Rectal smooth muscle tissue (tissue), 1 donor: ENCODE data around the gene PLEKHG2.

Experiments
- H3K27ac ChIP-seq: one replicate; pipeline ENCODE4 v1.7.0; 2013; ENCODE audit warnings: low read depth, low read length, inconsistent platforms
- H3K27me3 ChIP-seq: one replicate; pipeline ENCODE4 v1.7.0; 2013; ENCODE audit warnings: low read length; ENCODE audit not compliant: control insufficient read depth, insufficient read depth
- H3K36me3 ChIP-seq: one replicate; pipeline ENCODE4 v1.7.0; 2013; ENCODE audit warnings: low read length; ENCODE audit not compliant: control insufficient read depth, insufficient read depth
- H3K4me1 ChIP-seq: one replicate; pipeline ENCODE4 v1.7.0; 2013; ENCODE audit warnings: low read length; ENCODE audit not compliant: control insufficient read depth, insufficient read depth
- H3K4me3 ChIP-seq: one replicate; pipeline ENCODE4 v1.7.0; 2013; ENCODE audit warnings: low read length
- H3K9ac ChIP-seq: one replicate; pipeline ENCODE4 v1.7.0; 2013; ENCODE audit warnings: low read length

Gene PLEKHG2

GRCh38 chr19:39403331-39404312 lies 8.8 kb upstream of the PLEKHG2 start:
- H3K4me1 ChIP-seq, result peaks cover 13% of the 10 kb centered on the region
- peak overlapping the region; percentile 100 for H3K27ac ChIP-seq
- peaks cover 17% of the 10 kb centered on the region for H3K36me3 ChIP-seq
- peak overlapping the region; percentile 91 for H3K9ac ChIP-seq
- H3K27me3 ChIP-seq, result no peaks in the 10 kb centered on the region
- peak overlapping the region; percentile 74 for H3K4me3 ChIP-seq

DNA sequence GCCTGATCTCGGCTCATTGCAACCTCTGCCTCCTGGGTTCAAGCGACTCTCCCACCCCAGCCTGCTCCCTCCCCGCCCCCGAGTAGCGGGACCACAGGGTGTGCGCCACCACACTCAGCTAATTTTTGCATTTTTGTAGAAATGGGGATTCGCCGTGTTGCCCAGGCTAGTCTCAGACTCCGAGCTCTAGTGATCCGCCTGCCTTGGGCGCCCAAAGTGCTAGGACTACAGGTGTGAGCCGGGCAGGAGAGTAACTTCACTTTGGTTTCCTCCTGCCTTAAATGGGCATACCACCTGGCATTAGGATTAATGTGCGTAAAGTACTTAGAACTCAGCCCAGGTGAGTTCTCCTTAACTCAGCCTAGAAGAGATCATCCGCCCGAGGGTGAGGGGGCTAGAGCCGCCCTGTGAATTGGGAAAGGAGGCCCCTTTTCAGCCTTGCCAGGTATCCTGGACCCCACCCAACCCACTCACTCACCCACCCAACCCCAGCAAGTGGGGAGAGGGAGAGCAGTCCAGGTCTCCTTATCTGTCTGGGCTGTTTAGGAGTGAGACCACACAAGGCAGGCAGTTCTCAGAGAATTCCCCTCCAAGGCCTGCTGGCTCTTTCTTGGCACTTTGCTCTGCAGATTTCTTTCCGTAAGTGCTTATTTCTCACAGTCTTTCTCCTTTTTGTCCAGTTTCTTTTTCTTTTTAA lies 7.1 kb upstream of the PLEKHG2 start:
- H3K27ac ChIP-seq, result peak overlapping the region; percentile 100
- H3K4me1 ChIP-seq, result peaks cover 12% of the 10 kb centered on the region
- H3K4me3 ChIP-seq, result no peak overlapping the region
- H3K27me3 ChIP-seq, result no peaks in the 10 kb centered on the region
- H3K9ac ChIP-seq, result no peak overlapping the region
- peaks cover 22% of the 10 kb centered on the region for H3K36me3 ChIP-seq

DNA sequence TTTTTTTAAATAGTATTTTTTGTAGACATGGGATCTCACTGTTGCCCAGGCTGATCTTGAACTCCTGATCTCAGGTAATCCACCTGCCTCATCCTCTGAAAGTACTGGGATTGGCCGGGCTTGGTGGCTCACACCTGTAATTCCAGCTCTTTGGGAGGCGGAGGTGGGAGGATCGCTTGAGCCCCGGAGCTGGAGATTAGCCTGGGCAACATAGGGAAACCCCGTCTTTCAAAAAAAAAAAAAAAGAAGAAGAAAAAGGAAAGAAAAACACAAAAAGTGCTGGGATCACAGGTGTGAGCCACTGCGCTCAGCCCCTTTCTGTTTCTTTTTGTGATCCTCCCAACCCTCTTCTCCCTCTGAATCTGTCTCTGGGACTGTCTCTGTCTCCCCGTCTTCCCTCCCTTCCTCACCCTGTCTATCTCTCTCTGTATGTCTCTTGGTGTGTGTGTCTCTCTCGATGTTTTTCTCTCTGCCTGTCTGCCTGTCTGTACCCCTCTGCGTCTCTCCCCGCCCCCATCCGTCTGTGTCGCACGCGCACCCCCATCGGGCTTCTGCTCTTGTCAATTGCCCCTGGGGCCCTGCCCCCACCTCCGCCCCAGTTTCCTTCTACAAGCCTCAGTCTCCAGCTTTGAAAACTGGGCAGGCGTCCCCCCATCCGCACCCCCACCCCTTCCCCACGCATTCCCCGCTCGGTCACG lies 6.4 kb upstream of the PLEKHG2 start:
- H3K36me3 ChIP-seq, result peaks cover 22% of the 10 kb centered on the region
- H3K9ac ChIP-seq, result peak overlapping the region; percentile 66
- no peaks in the 10 kb centered on the region for H3K27me3 ChIP-seq
- H3K27ac ChIP-seq, result peak overlapping the region; percentile 100
- peaks cover 19% of the 10 kb centered on the region for H3K4me1 ChIP-seq
- peak overlapping the region; percentile 73 for H3K4me3 ChIP-seq

DNA sequence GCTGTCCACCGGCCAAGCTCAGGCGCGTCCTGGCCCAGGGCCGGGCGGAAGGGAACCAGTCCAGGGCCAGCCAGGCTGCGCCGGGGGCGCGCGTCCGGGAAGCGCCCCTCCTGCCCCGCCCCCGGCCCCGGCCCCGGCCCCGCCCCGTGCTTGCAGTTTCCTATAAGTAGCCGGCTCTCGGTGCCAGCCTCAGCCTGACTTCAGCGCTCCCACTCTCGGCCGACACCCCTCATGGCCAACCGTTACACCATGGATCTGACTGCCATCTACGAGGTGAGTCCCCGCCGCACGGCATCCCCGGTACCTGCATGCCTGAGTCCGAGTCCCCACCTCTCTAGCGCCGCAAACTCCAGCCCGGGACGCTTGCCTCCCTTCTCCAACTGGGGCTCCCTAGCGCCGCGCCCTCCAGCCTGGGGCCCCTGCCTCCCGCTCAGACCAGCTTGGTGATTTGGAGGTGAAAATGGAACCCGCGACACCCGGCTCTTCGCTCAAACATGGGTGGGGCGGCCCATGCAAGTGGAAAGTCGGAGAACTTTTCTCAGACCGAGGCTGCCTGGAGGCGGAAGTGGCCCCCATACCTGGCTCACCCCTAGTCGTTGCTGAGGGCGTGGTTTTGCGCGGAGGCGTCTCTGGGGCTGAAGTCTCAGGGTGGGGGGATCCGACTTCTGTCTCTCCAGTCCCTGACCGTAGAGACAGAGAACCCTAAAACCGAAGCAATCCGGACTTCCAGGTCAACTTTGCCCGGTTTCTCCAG lies 5.6 kb upstream of the PLEKHG2 start, which contains the start of gene ZFP36:
TSS of gene ZFP36 (plus strand) at position 192 of the 754 bp plus-strand sequence. CDS start at position 250, 58 bp downstream.
- Histone ChIP-seq H3K27me3 (no peaks in the 10 kb centered on the region), H3K4me1 (peaks cover 26% of the 10 kb centered on the region), H3K4me3 (peak within 1 kb of the TSS; percentile 98), H3K9ac (peak within 1 kb of the TSS; percentile 98), H3K27ac (peak within 1 kb of the TSS; percentile 100), H3K36me3 (peaks cover 22% of the 10 kb centered on the region)

- Histone ChIP-seq H3K27ac (peak overlapping the region; percentile 100), H3K4me1 (peaks cover 22% of the 10 kb centered on the region), H3K27me3 (no peaks in the 10 kb centered on the region), H3K4me3 (peak overlapping the region; percentile 98), H3K36me3 (peaks cover 22% of the 10 kb centered on the region), H3K9ac (peak overlapping the region; percentile 98)
These were observed 5.1 kb upstream of the PLEKHG2 start for GRCh38 chr19:39407410-39407659.

GRCh38 chr19:39407660-39408391 lies 4.6 kb upstream of the PLEKHG2 start:
- Histone ChIP-seq H3K4me3 (peak overlapping the region; percentile 98), H3K27me3 (no peaks in the 10 kb centered on the region), H3K27ac (peak overlapping the region; percentile 100), H3K36me3 (peaks cover 22% of the 10 kb centered on the region), H3K4me1 (peaks cover 21% of the 10 kb centered on the region), H3K9ac (peak overlapping the region; percentile 98)

DNA sequence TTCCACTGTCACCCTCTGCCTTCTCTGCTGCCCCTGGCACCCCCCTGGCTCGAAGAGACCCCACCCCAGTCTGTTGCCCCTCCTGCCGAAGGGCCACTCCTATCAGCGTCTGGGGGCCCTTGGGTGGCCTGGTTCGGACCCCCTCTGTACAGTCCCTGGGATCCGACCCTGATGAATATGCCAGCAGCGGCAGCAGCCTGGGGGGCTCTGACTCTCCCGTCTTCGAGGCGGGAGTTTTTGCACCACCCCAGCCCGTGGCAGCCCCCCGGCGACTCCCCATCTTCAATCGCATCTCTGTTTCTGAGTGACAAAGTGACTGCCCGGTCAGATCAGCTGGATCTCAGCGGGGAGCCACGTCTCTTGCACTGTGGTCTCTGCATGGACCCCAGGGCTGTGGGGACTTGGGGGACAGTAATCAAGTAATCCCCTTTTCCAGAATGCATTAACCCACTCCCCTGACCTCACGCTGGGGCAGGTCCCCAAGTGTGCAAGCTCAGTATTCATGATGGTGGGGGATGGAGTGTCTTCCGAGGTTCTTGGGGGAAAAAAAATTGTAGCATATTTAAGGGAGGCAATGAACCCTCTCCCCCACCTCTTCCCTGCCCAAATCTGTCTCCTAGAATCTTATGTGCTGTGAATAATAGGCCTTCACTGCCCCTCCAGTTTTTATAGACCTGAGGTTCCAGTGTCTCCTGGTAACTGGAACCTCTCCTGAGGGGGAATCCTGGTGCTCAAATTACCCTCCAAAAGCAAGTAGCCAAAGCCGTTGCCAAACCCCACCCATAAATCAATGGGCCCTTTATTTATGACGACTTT lies 3.9 kb upstream of the PLEKHG2 start:
- peaks cover 22% of the 10 kb centered on the region for H3K36me3 ChIP-seq
- peak overlapping the region; percentile 100 for H3K27ac ChIP-seq
- H3K4me1 ChIP-seq, result peaks cover 21% of the 10 kb centered on the region
- H3K27me3 ChIP-seq, result no peaks in the 10 kb centered on the region
- H3K9ac ChIP-seq, result peak overlapping the region; percentile 98
- peak overlapping the region; percentile 98 for H3K4me3 ChIP-seq

- peak overlapping the region; percentile 100 for H3K27ac ChIP-seq
- peaks cover 24% of the 10 kb centered on the region for H3K4me1 ChIP-seq
- peaks cover 22% of the 10 kb centered on the region for H3K36me3 ChIP-seq
- peak overlapping the region; percentile 98 for H3K4me3 ChIP-seq
- no peaks in the 10 kb centered on the region for H3K27me3 ChIP-seq
- peak overlapping the region; percentile 99 for H3K9ac ChIP-seq
These were observed 3.1 kb upstream of the PLEKHG2 start for GRCh38 chr19:39409208-39410016.

DNA sequence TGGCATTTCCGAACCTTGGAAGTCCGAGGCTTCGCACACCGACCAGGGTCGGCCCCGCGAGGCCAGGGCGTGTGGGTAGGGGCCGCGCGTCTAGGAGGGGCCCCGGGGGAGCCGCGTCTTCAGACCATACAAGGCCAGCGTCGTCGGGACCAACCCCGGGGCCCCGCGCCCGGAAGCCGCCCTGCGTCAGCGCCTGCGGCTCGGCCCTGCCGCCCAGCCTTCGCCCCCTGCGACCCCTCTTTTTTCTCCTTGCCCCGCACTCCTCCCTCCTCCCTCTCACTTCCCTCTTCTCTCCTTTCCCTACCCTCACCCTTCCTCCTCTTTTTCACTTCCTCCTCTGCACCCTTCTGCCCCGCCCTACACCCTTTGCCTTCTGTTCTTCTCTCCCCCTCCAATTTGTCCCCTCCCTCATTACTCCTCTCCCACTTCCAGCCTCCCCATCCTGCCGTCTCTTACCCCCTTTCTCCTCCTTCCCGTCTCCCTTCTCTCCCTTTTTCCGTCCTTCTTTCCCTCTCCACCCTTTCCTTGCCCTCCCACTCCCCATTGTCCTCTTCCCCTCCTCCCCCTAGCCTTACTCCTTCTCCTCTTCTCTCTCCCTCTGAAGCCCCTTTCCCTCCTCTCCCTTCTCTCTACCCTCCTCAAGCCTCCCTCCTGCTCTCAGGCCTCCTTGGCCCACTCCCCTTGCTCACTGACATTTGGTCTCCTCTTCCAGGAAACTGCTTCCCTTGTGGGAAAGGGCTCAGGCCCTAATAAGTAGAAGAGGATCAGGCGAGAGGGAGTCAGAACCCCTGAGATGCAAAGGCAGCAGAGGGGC lies 2.2 kb upstream of the PLEKHG2 start:
- peak overlapping the region; percentile 83 for H3K4me3 ChIP-seq
- H3K27ac ChIP-seq, result peak overlapping the region; percentile 100
- no peaks in the 10 kb centered on the region for H3K27me3 ChIP-seq
- peaks cover 33% of the 10 kb centered on the region for H3K4me1 ChIP-seq
- peak overlapping the region; percentile 99 for H3K9ac ChIP-seq
- H3K36me3 ChIP-seq, result peaks cover 22% of the 10 kb centered on the region

- Histone ChIP-seq H3K27me3 (no peaks in the 10 kb centered on the region), H3K36me3 (peaks cover 22% of the 10 kb centered on the region), H3K4me1 (peaks cover 36% of the 10 kb centered on the region), H3K9ac (peak overlapping the region; percentile 99), H3K4me3 (peak overlapping the region; percentile 83), H3K27ac (peak overlapping the region; percentile 100)
These were observed 1.7 kb upstream of the PLEKHG2 start for GRCh38 chr19:39410831-39411080.
